ENCODE measurements around the gene MYBPC2. TPM values are rescaled to one million over a fixed set of nuclear protein-coding genes. Genes with fewer than 3 reads are reported as not detected.

The MYBPC2 gene
- total and polyA plus RNA-seq, 4 donors = 0.62 to 3.5 (median 1.4) TPM

GRCh38 chr19:50477751-50478515 is 45.2 kb downstream of the MYBPC2 start:
- no peak for DNase-seq (ENCODE audit: low read depth in 4 of 6, low spot score in 6 of 6)

GRCh38 chr19:50478901-50479715 is 46.4 kb downstream of the MYBPC2 start:
- no peak overlapping the region for H3K4me3 ChIP-seq (ENCODE audit: low read depth, low read length)
- no peaks in the 10 kb centered on the region for H3K27me3 ChIP-seq (ENCODE audit: control insufficient read depth, insufficient read depth, low read length)
- peaks cover 26% of the 10 kb centered on the region for H3K4me1 ChIP-seq (ENCODE audit: control insufficient read depth, insufficient read depth, low read length)
- peaks cover 65% of the 10 kb centered on the region for H3K36me3 ChIP-seq (ENCODE audit: control insufficient read depth, insufficient read depth, low read length)
- no peak overlapping the region for H3K27ac ChIP-seq (ENCODE audit: low read depth, low read length)
- H3K9me3 ChIP-seq (ENCODE audit: control insufficient read depth, insufficient read depth, low read length) = no peaks in the 10 kb centered on the region
- no peak for DNase-seq (ENCODE audit: low read depth in 4 of 6, low spot score in 6 of 6)
- WGBS (ENCODE audit: insufficient coverage) = 84% methylated on average over 11 of the region's 19 CpGs

More at GRCh38 chr19:50477751-50478515, 45.2 kb downstream of the MYBPC2 start:
- H3K27ac ChIP-seq (ENCODE audit: low read depth, low read length) = no peak overlapping the region
- no peaks in the 10 kb centered on the region for H3K9me3 ChIP-seq (ENCODE audit: control insufficient read depth, insufficient read depth, low read length)
- peaks cover 26% of the 10 kb centered on the region for H3K4me1 ChIP-seq (ENCODE audit: control insufficient read depth, insufficient read depth, low read length)
- H3K36me3 ChIP-seq (ENCODE audit: control insufficient read depth, insufficient read depth, low read length) = peaks cover 54% of the 10 kb centered on the region
- H3K4me3 ChIP-seq (ENCODE audit: low read depth, low read length) = peak overlapping the region; percentile 98
- H3K27me3 ChIP-seq (ENCODE audit: control insufficient read depth, insufficient read depth, low read length) = no peaks in the 10 kb centered on the region
- 96% methylated on average over 11 of the region's 17 CpGs for WGBS (ENCODE audit: insufficient coverage)

GRCh38 chr19:50479761-50480251 is 47.1 kb downstream of the MYBPC2 start:
- H3K36me3 ChIP-seq (ENCODE audit: control insufficient read depth, insufficient read depth, low read length) = peaks cover 69% of the 10 kb centered on the region
- H3K27ac ChIP-seq (ENCODE audit: low read depth, low read length) = no peak overlapping the region
- no peaks in the 10 kb centered on the region for H3K27me3 ChIP-seq (ENCODE audit: control insufficient read depth, insufficient read depth, low read length)
- no peak overlapping the region for H3K4me3 ChIP-seq (ENCODE audit: low read depth, low read length)
- H3K9me3 ChIP-seq (ENCODE audit: control insufficient read depth, insufficient read depth, low read length) = no peaks in the 10 kb centered on the region
- 96% methylated on average over 13 of the region's 16 CpGs for WGBS (ENCODE audit: insufficient coverage)
- DNase-seq (ENCODE audit: low read depth in 4 of 6, low spot score in 6 of 6) = no peak
- H3K4me1 ChIP-seq (ENCODE audit: control insufficient read depth, insufficient read depth, low read length) = peaks cover 26% of the 10 kb centered on the region

DNA sequence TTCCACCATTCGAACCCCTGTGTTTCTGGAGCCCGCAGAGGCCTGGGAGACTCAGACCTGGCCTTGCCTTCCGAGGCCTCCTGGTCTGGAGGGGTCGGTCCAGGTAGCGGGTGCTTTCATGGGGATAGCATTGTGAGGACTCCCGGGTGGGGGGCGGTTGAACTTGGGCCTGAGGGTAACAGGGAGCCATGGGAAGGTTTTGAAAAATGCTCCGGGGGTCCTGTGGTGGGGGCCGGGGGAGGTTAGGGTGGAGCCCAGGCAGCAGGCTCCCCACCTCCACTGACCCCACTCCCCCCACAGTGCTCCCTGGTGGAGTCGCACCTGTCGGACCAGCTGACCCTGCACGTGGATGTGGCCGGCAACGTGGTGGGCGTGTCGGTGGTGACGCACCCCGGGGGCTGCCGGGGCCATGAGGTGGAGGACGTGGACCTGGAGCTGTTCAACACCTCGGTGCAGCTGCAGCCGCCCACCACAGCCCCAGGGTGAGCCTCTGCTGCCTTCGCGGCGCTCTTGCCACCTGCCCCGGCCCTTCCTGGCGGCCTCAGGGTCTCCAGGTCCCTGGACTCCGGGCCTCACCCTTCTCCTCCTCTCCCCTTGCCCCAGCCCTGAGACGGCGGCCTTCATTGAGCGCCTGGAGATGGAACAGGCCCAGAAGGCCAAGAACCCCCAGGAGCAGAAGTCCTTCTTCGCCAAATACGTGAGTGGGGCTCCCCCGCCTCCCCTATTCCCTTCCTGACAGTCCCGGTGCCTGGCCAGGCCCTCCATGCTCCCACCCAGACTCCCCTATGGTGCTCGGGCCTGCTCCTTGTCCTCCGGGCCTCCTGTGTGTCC is 47.8 kb downstream of the MYBPC2 start:
- DNase-seq (ENCODE audit: low read depth in 4 of 6, low spot score in 6 of 6) = no peak
- H3K36me3 ChIP-seq (ENCODE audit: control insufficient read depth, insufficient read depth, low read length) = peaks cover 74% of the 10 kb centered on the region
- H3K9me3 ChIP-seq (ENCODE audit: control insufficient read depth, insufficient read depth, low read length) = no peaks in the 10 kb centered on the region
- WGBS (ENCODE audit: insufficient coverage) = 94% methylated on average over 30 of the region's 37 CpGs
- H3K27ac ChIP-seq (ENCODE audit: low read depth, low read length) = no peak overlapping the region
- peaks cover 26% of the 10 kb centered on the region for H3K4me1 ChIP-seq (ENCODE audit: control insufficient read depth, insufficient read depth, low read length)
- no peak overlapping the region for H3K4me3 ChIP-seq (ENCODE audit: low read depth, low read length)
- no peaks in the 10 kb centered on the region for H3K27me3 ChIP-seq (ENCODE audit: control insufficient read depth, insufficient read depth, low read length)

GRCh38 chr19:50481351-50482149 is 48.9 kb downstream of the MYBPC2 start:
- Histone ChIP-seq H3K27ac (ENCODE audit: low read depth, low read length) (no peak overlapping the region), H3K27me3 (ENCODE audit: control insufficient read depth, insufficient read depth, low read length) (no peaks in the 10 kb centered on the region), H3K36me3 (ENCODE audit: control insufficient read depth, insufficient read depth, low read length) (peaks cover 75% of the 10 kb centered on the region), H3K9me3 (ENCODE audit: control insufficient read depth, insufficient read depth, low read length) (peaks cover 1% of the 10 kb centered on the region), H3K4me1 (ENCODE audit: control insufficient read depth, insufficient read depth, low read length) (peaks cover 19% of the 10 kb centered on the region), H3K4me3 (ENCODE audit: low read depth, low read length) (no peak overlapping the region)
- WGBS (ENCODE audit: insufficient coverage) = 95% methylated on average over 25 of the region's 27 CpGs
- DNase-seq (ENCODE audit: low read depth in 4 of 6, low spot score in 6 of 6) = no peak

DNA sequence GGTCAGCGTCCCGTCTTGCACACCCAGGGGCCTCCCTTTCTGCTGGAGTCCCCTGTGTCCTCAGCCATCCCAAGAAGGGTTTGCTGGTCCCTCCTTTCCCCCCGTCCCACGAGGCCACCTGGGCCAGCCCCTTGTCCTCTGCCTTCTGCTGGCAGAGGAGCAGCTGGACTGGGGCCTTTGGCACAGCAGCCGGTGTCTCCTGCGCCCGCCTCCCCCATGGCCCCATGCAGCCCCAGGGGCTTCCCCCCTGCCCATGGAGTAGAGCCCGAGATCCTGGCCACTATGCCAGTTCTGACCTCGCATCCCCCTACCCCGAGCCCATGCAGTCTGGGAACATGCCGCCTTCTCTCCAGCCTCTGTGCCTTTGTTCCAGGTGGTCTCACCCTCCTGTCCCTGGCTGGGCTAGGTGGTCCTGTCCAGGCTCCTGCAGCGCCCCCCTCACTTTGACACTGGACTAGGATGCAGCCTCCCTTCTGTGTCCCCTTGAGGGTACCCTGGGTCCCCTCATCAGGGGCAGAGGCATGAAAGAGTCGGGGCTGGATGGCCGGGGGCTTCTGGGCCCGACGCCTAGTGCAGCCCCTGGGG is 49.7 kb downstream of the MYBPC2 start:
- Histone ChIP-seq H3K36me3 (ENCODE audit: control insufficient read depth, insufficient read depth, low read length) (peaks cover 76% of the 10 kb centered on the region), H3K27ac (ENCODE audit: low read depth, low read length) (no peak overlapping the region), H3K27me3 (ENCODE audit: control insufficient read depth, insufficient read depth, low read length) (peaks cover 3% of the 10 kb centered on the region), H3K4me3 (ENCODE audit: low read depth, low read length) (no peak overlapping the region), H3K9me3 (ENCODE audit: control insufficient read depth, insufficient read depth, low read length) (peaks cover 5% of the 10 kb centered on the region), H3K4me1 (ENCODE audit: control insufficient read depth, insufficient read depth, low read length) (peaks cover 12% of the 10 kb centered on the region)
- 83% methylated on average over 14 of the region's 16 CpGs for WGBS (ENCODE audit: insufficient coverage)
- DNase-seq (ENCODE audit: low read depth in 4 of 6, low spot score in 6 of 6) = no peak

DNA sequence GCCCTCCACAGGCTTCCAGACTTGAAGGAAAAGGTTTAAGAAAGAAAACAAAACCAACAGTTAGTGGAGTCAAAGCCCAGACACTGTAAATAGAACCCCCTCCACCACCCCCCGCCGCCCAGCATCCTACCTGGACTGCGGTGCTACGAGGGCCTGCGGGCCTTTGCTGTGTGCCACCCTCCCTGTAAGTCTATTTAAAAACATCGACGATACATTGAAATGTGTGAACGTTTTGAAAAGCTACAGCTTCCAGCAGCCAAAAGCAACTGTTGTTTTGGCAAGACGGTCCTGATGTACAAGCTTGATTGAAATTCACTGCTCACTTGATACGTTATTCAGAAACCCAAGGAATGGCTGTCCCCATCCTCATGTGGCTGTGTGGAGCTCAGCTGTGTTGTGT is 50.2 kb downstream of the MYBPC2 start:
- peaks cover 75% of the 10 kb centered on the region for H3K36me3 ChIP-seq (ENCODE audit: control insufficient read depth, insufficient read depth, low read length)
- H3K4me3 ChIP-seq (ENCODE audit: low read depth, low read length) = no peak overlapping the region
- WGBS (ENCODE audit: insufficient coverage) = 74% methylated on average over 8 of the region's 10 CpGs
- DNase-seq (ENCODE audit: low read depth in 4 of 6, low spot score in 6 of 6) = peak in 1 of 6 donors; percentile 50
- no peak overlapping the region for H3K27ac ChIP-seq (ENCODE audit: low read depth, low read length)
- peaks cover 5% of the 10 kb centered on the region for H3K9me3 ChIP-seq (ENCODE audit: control insufficient read depth, insufficient read depth, low read length)
- peaks cover 6% of the 10 kb centered on the region for H3K4me1 ChIP-seq (ENCODE audit: control insufficient read depth, insufficient read depth, low read length)
- peaks cover 6% of the 10 kb centered on the region for H3K27me3 ChIP-seq (ENCODE audit: control insufficient read depth, insufficient read depth, low read length)

- WGBS (ENCODE audit: insufficient coverage) = 93% methylated on average over 9 of the region's 10 CpGs
- no peak for DNase-seq (ENCODE audit: low read depth in 4 of 6, low spot score in 6 of 6)
Observed at GRCh38 chr19:50485284-50485955, 52.7 kb downstream of the MYBPC2 start.

More at GRCh38 chr19:50485284-50485955, 52.7 kb downstream of the MYBPC2 start:
- peaks cover 16% of the 10 kb centered on the region for H3K27me3 ChIP-seq (ENCODE audit: control insufficient read depth, insufficient read depth, low read length)
- no peak overlapping the region for H3K4me3 ChIP-seq (ENCODE audit: low read depth, low read length)
- no peak overlapping the region for H3K27ac ChIP-seq (ENCODE audit: low read depth, low read length)
- peaks cover 15% of the 10 kb centered on the region for H3K4me1 ChIP-seq (ENCODE audit: control insufficient read depth, insufficient read depth, low read length)
- peaks cover 50% of the 10 kb centered on the region for H3K36me3 ChIP-seq (ENCODE audit: control insufficient read depth, insufficient read depth, low read length)
- peaks cover 5% of the 10 kb centered on the region for H3K9me3 ChIP-seq (ENCODE audit: control insufficient read depth, insufficient read depth, low read length)
